ENCODE measurements around the gene INSIG1. TPM values are rescaled to one million over a fixed set of nuclear protein-coding genes. Genes with fewer than 3 reads are reported as not detected.

Gene INSIG1
- total RNA-seq, 1 experiment from 2014 or later: 45.7 TPM

DNA sequence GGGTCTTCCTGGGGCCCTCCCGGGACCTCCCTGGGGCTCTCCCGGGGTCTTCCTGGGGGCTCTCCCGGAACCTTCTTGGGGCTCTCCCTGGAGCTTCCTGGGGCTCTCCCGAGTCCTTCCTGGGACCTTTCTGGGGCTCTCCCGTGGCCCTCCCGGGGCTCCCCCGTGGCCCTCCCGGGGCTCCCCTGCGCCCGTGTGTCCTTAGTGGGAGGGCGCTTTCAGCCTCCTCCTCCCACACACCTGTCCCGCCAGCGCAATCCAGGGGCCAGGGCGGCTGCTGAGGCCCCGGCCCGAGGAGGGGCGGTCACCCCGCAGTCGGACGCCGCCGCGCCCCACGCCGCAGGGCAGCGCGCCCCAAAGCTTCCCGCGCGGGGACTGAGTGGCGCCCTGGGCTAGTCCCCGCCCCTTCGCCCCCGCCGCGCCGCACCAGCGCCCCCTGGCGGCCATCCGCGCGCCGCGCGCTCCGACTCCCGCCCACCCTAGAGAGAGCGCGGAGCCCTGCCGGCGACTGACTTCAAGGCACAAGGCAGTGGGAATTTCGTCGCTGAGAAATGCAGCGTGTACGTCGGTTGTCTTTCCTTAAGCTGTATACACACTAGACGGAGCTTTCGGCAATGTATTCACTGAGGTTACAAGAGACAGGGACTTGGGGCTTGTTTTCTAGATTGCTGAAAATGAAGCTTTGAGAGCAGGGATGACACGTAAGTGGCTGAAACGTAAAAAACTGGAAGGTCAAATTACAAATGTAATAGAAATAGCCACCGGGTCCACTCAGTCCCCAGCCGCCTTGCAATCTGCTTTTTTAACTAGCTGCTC, 47.1 kb downstream of the INSIG1 start:
- Histone ChIP-seq H3K36me3 (no peaks in the 10 kb centered on the region), H3K4me3 (peak overlapping the region; percentile 21; the same call in 1 of the 2 replicates), H3K9me3 (no peaks in the 10 kb centered on the region), H3K27me3 (no peaks in the 10 kb centered on the region)
- DNase-seq: peak; percentile 52

GRCh38 chr7:155345490-155345889, 47.8 kb downstream of the INSIG1 start:
- no peaks in the 10 kb centered on the region for H3K9me3 ChIP-seq
- no peak for DNase-seq
- no peaks in the 10 kb centered on the region for H3K27me3 ChIP-seq
- no peaks in the 10 kb centered on the region for H3K36me3 ChIP-seq
- no peak overlapping the region for H3K4me3 ChIP-seq

DNA sequence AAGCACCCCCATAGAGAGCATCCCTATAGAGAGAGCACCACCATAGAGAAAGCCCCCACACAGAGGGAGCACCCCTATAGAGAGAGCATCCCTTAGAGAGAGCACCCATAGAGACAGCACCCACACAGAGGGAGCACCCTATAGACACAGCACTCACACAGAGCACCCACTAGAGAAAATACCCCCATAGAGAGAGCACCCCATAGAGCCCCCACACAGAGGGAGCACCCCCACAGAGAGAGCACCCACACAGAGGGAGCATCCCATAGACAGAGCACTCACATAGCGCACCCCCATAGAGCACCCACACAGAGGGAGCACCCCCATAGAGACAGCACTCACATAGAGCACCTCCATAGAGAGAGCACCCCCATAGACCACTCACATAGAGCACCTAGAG, 48.6 kb downstream of the INSIG1 start:
- H3K27me3 ChIP-seq: no peaks in the 10 kb centered on the region
- no peak overlapping the region for H3K4me3 ChIP-seq
- no peaks in the 10 kb centered on the region for H3K36me3 ChIP-seq
- no peak for DNase-seq
- no peaks in the 10 kb centered on the region for H3K9me3 ChIP-seq

DNA sequence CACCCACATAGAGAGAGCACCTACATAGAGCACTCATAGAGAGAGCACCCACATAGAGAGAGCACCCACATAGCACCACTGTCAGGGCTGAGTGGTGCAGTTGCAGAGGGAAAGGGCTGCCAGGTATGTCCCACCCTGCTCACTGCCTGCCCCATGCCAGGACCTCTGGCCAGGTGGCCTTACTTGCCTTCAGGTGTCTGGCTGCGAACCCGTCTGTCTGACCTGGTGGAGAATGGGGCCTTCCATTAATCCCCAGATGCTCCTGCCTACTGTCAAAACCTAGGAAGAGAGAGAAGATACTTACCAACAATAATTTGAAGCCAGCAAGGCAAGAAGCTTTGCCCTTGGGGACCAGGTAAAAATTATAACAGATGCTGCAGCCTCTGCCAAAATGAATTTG, 51.1 kb downstream of the INSIG1 start:
- no peak overlapping the region for H3K4me3 ChIP-seq
- H3K36me3 ChIP-seq: no peaks in the 10 kb centered on the region
- no peaks in the 10 kb centered on the region for H3K9me3 ChIP-seq
- no peaks in the 10 kb centered on the region for H3K27me3 ChIP-seq
- DNase-seq: no peak

DNA sequence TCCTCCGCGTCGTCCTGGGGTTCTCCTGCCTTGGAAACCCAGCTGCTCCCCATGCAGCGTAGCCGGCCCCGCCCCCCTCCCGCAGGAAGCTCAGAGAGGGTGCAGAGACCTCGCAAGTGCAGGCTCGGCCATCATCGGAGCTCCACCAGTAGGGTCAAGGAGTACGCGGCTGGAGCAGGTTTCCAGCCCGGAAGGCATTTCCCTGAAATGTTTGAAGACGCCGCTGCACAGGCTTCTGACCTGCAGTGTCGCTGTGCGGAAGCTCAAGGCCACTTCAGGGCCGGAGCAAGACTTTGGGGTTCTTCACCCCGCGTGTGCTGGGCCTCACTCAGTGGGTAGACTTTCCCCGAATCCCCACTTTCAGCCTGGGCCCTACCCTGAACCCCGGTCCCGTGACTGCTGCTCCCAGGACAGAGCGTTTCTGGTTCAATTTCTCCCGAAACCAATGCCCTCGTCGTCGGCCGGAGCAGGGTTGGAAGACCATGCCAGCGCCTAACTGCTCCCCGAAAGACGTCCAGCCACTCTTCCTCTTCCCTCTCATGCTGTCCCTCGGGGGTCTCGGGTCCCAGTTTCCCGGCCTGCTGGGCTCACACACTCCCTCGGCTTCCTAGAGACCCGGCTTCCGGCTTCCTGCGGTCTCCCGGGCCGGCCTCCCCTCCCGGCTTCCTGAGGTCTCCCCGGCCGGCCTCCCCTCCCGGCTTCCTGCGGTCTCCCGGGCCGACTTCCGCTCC, 52.1 kb downstream of the INSIG1 start:
- Histone ChIP-seq H3K27me3 (no peaks in the 10 kb centered on the region), H3K4me3 (no peak overlapping the region), H3K36me3 (no peaks in the 10 kb centered on the region), H3K9me3 (no peaks in the 10 kb centered on the region)
- no peak for DNase-seq

DNA sequence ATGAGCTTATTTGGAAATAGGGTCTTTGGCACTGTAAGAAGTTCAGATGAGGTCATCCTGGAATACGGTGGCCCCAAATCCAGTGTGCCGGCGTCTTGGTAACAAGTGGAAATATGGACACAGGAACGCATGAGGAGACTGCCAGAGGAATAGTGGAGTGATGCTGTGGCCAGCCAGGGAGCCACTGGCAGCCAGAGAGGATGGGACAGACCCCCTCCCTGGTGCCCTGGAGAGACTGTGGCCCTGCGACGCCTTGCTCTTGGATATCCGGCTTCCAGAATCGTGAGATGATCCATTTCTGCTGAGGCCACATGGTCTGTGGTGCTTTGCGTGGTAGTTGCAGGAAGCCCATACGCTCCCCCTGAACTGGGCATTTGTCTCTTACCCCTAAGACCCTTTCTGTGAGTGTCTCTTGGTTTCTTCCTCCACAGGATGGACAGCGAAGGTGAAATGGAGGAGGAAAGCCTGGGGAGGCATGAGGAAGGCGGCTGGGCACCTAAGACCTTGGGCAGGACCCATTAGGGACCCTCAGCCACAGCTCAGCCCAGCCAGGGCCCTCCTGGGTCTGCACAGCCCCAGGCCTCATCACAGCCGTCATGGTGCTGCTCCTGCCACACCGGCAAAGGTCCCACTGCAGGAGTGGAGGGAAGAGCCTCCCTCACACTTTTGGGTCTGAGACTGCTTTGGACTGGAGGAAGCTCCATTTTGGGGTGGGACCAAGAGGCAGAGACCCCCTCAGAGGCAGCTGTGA, 53.6 kb downstream of the INSIG1 start:
- no peak overlapping the region for H3K4me3 ChIP-seq
- no peak for DNase-seq
- H3K36me3 ChIP-seq: no peaks in the 10 kb centered on the region
- no peaks in the 10 kb centered on the region for H3K9me3 ChIP-seq
- no peaks in the 10 kb centered on the region for H3K27me3 ChIP-seq

GRCh38 chr7:155352076-155352752, 54.5 kb downstream of the INSIG1 start:
- DNase-seq: no peak
- Histone ChIP-seq H3K9me3 (no peaks in the 10 kb centered on the region), H3K27me3 (no peaks in the 10 kb centered on the region), H3K36me3 (no peaks in the 10 kb centered on the region), H3K4me3 (no peak overlapping the region)

GRCh38 chr7:155352753-155353115, 55.1 kb downstream of the INSIG1 start:
- no peak for DNase-seq
- no peaks in the 10 kb centered on the region for H3K36me3 ChIP-seq
- no peaks in the 10 kb centered on the region for H3K27me3 ChIP-seq
- no peak overlapping the region for H3K4me3 ChIP-seq
- no peaks in the 10 kb centered on the region for H3K9me3 ChIP-seq

GRCh38 chr7:155353256-155353897, 55.7 kb downstream of the INSIG1 start:
- DNase-seq: no peak
- Histone ChIP-seq H3K4me3 (no peak overlapping the region), H3K36me3 (no peaks in the 10 kb centered on the region), H3K9me3 (no peaks in the 10 kb centered on the region), H3K27me3 (no peaks in the 10 kb centered on the region)

- Histone ChIP-seq H3K9me3 (no peaks in the 10 kb centered on the region), H3K4me3 (no peak overlapping the region), H3K27me3 (no peaks in the 10 kb centered on the region), H3K36me3 (no peaks in the 10 kb centered on the region)
- DNase-seq: no peak
These were observed 56.8 kb downstream of the INSIG1 start for GRCh38 chr7:155354371-155355048.

GRCh38 chr7:155355176-155355575, 57.5 kb downstream of the INSIG1 start:
- Histone ChIP-seq H3K9me3 (no peaks in the 10 kb centered on the region), H3K27me3 (no peaks in the 10 kb centered on the region), H3K4me3 (no peak overlapping the region), H3K36me3 (no peaks in the 10 kb centered on the region)
- DNase-seq: no peak

- Histone ChIP-seq H3K36me3 (no peaks in the 10 kb centered on the region), H3K9me3 (no peaks in the 10 kb centered on the region), H3K27me3 (no peaks in the 10 kb centered on the region), H3K4me3 (no peak overlapping the region)
- no peak for DNase-seq
These were observed 58.1 kb downstream of the INSIG1 start for GRCh38 chr7:155355745-155356144.

DNA sequence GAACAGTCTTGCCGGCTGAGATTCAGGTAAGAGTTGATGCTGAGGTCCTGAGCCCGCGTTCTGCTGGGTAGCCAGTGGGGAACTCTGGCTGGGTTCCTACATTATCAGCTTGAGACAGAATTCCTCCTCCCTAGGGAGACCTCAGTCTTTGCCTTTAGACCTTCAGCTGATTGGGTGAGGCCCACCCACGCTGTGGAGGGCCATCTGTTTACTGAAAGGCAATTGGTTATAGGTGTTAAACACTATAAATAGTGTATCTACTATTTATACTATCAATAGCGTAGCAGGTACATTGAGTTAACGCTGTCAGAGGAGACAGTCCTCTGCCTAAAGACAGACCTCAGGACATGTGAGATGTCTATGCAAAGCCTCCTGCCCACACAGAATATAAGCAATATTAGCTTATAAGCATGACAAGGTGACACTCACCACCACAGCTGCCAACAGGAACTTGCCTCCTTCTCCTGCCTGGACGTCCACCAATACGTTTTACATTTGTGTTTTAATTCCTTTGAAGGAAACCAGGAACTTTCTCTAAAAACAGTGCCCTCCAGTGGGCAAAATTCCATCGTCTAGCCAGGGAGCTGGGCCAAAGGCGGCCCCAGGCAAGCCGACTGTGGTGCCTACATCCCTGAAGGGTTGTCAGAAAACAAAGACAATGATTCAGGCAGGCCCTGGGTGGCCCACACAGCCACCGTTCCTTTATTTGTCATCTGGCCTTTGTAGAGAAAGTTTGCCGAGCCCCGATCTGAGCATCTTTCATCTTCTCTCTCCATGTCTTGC, 58.8 kb downstream of the INSIG1 start:
- Histone ChIP-seq H3K9me3 (no peaks in the 10 kb centered on the region), H3K36me3 (no peaks in the 10 kb centered on the region), H3K27me3 (no peaks in the 10 kb centered on the region), H3K4me3 (no peak overlapping the region)
- no peak for DNase-seq

- Histone ChIP-seq H3K36me3 (no peaks in the 10 kb centered on the region), H3K4me3 (no peak overlapping the region), H3K27me3 (no peaks in the 10 kb centered on the region), H3K9me3 (no peaks in the 10 kb centered on the region)
- DNase-seq: peak; percentile 53
These were observed 59.9 kb downstream of the INSIG1 start for GRCh38 chr7:155357573-155358041.
